HG03432 (cell line): ENCODE data around the gene EPHA7.

Experiments
- ATAC-seq: cut with Tn5 transposase; IDR thresholded peaks from one replicate; pipeline ENCODE4 v1.9.1; 2021; ENCODE audit warnings: mild to moderate bottlenecking, moderate library complexity; ENCODE audit not compliant: unreplicated experiment

The EPHA7 gene

GRCh38 chr6:93419304-93420162, at the start of gene EPHA7:
EPHA7 (minus strand) TSS chr6:93419559; CDS start chr6:93419341, 218 bp downstream.
- ATAC-seq = peak; percentile 98

GRCh38 chr6:93468291-93468690, 48.9 kb upstream of the EPHA7 start:
- no peak for ATAC-seq

GRCh38 chr6:93454533-93454932, 35.2 kb upstream of the EPHA7 start:
- ATAC-seq = no peak

GRCh38 chr6:93453956-93454355, 34.6 kb upstream of the EPHA7 start:
- peak; percentile 98 for ATAC-seq

- ATAC-seq = no peak
Observed at GRCh38 chr6:93447874-93448273, 28.5 kb upstream of the EPHA7 start.

- ATAC-seq = no peak
Observed at GRCh38 chr6:93437491-93437890, 18.1 kb upstream of the EPHA7 start.

GRCh38 chr6:93433592-93433991, 14.2 kb upstream of the EPHA7 start:
- ATAC-seq = no peak

- no peak for ATAC-seq
Observed at GRCh38 chr6:93424303-93425064, 5.1 kb upstream of the EPHA7 start.

GRCh38 chr6:93423542-93423941, 4.2 kb upstream of the EPHA7 start:
- no peak for ATAC-seq

GRCh38 chr6:93420163-93420795, 920 bp upstream of the EPHA7 start:
- ATAC-seq = no peak

GRCh38 chr6:93418408-93419303, 703 bp downstream of the EPHA7 start:
- ATAC-seq = no peak

GRCh38 chr6:93418033-93418407, 1.3 kb downstream of the EPHA7 start:
- no peak for ATAC-seq

- no peak for ATAC-seq
Observed at GRCh38 chr6:93417421-93418013, 1.8 kb downstream of the EPHA7 start.

GRCh38 chr6:93416571-93417420, 2.6 kb downstream of the EPHA7 start:
- ATAC-seq = no peak

GRCh38 chr6:93413190-93413589, 6.2 kb downstream of the EPHA7 start:
- no peak for ATAC-seq

GRCh38 chr6:93412452-93412851, 6.9 kb downstream of the EPHA7 start:
- ATAC-seq = no peak

GRCh38 chr6:93407186-93407585, 12.2 kb downstream of the EPHA7 start:
- ATAC-seq = no peak

- no peak for ATAC-seq
Observed at GRCh38 chr6:93403390-93403789, 16.0 kb downstream of the EPHA7 start.

GRCh38 chr6:93398723-93399122, 20.6 kb downstream of the EPHA7 start:
- ATAC-seq = no peak
